DMS 273 treated with DMSO at 0.1 percent for 48 hours (cell line): ENCODE measurements around the gene GABARAP.
A peak's percentile ranks its signal among the peaks of the same experiment; 100 is the strongest.

Experiments used
- DNase-seq: peaks from one replicate; lab custom pipeline; 2025; lab: John Stamatoyannopoulos, UW

The GABARAP gene

DNA sequence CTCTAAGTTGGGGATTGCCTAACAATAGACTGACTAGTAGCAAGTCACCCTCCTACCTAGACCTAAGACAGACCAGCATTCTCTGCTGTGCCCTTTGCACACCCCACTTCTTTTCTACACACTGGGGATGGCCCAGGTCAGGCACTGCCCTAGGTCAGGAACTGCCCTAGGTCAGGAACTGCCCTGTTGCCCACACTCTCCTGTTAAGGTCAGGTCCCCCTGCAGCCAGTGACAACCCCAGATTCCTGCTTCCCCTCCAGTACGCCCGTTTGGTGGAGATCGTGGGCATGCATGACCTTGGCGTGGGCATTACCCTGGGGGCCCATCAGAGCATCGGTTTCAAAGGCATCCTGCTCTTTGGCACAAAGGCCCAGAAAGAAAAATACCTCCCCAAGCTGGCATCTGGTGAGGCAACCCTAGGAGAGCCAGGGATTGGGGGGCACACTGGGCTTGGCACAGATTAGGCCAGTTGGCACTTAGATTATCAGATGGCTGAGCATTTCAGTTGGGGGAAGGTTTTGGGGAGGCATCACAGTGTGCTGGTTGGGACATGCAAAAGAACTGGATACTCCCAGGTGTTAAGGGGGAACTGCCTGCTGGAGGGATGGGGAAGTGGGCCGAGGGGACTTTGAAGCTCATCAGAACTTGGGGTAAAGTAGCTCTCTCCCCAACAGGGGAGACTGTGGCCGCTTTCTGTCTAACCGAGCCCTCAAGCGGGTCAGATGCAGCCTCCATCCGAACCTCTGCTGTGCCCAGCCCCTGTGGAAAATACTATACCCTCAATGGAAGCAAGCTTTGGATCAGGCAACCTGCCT lies 20.8 kb downstream of the GABARAP start:
- no peak for DNase-seq

DNA sequence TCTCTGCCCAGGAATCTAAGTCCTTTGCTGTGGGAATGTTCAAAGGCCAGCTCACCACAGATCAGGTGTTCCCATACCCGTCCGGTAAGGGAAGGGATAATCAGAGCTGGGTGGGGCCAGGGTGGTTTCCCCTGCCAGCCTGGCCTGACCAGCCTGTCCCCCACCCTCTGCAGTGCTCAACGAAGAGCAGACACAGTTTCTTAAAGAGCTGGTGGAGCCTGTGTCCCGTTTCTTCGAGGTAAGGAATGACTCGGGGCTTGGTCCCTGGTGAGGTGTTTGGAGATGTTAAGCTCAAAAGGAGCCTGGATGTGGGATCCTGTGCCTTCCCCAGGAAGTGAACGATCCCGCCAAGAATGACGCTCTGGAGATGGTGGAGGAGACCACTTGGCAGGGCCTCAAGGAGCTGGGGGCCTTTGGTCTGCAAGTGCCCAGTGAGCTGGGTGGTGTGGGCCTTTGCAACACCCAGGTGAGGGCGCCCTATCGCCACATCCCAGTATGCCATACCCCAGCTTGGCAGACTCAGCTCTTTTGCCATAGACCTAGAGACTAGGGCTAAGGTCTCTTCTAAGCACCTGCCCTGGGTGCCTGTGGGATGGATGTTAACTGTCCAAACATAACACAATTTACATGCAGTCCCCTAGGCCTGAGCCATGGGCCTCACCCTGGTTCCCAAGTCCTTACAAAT lies 21.5 kb downstream of the GABARAP start:
- DNase-seq, result peak; percentile 16

DNA sequence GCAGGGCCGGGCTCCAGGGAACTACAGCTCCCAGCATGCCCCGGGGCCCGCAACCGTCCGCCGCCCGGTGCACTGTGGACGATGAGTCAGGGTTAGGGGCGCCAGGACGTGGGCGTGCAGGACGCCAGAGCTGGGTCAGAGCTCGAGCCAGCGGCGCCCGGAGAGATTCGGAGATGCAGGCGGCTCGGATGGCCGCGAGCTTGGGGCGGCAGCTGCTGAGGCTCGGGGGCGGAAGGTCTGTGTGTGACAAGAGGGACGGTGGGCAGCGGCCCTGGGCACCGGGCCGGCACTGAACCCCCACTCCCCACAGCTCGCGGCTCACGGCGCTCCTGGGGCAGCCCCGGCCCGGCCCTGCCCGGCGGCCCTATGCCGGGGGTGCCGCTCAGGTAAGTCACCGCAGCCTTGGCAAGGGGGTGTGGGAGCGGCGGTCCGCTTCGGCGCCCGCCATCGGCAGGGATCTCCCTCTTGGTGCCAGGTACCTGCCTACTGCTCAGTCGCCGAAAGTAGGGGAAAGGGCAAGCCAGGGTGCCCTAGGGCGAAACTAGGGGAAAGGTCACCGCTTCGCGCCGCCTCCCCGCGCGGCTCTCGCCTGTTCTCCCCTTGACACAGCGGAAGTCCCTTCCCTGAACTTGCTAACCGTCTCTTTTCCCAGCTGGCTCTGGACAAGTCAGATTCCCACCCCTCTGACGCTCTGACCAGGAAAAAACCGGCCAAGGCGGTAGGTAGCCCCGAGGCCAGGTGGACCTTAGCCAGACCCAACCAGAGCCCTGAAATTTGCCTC lies 22.2 kb downstream of the GABARAP start, which contains the start of the genes ACADVL and DLG4:
Gene ACADVL (plus strand): TSS at position 127 of the 781 bp plus-strand sequence. CDS start 47 bp downstream, at position 174.
Gene DLG4 (minus strand): TSS at position 25 of the 781 bp plus-strand sequence.
- DNase-seq, result no peak

- DNase-seq, result no peak
Measured at GRCh38 chr17:7219229-7219811, 22.9 kb downstream of the GABARAP start.

DNA sequence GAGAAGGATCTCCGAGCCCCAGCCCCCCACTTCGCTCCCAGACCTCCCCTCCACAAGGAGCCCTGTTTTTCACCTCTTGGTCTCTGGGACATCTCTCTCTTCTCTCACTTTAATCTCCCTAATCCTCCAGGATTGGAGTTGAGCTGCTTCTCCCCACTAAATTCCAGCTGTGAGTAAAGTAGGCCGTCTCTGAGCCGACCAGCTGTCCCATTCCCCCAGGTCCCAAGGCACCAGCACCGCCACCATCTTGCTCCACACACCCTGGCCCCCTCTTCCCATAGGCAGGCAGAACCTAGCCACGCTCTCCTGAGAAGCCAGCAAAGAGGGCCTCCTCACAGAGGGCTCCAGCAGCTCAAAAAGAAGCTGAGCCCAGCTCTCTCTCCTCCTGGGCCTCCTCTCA lies 23.5 kb downstream of the GABARAP start:
- no peak for DNase-seq

DNA sequence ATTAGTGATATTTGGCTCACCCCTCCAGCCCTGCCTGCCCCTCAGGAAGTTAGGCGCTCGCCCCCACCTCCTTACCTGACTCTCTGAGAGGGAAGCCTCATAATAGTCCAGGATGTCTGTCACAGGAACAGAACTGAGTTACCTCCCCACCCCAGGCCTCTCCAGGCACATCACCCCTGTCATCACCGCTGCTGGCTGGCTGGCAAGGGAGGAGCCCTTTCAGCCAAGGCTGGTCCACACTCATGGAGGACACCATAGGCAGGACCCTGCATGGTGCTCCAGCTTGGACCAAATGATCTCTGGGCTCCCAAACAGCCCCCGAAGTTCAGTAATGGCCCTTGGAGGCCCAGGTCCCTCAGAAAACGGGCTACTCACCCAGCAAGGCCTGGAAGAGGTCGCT lies 24.1 kb downstream of the GABARAP start:
- no peak for DNase-seq

DNA sequence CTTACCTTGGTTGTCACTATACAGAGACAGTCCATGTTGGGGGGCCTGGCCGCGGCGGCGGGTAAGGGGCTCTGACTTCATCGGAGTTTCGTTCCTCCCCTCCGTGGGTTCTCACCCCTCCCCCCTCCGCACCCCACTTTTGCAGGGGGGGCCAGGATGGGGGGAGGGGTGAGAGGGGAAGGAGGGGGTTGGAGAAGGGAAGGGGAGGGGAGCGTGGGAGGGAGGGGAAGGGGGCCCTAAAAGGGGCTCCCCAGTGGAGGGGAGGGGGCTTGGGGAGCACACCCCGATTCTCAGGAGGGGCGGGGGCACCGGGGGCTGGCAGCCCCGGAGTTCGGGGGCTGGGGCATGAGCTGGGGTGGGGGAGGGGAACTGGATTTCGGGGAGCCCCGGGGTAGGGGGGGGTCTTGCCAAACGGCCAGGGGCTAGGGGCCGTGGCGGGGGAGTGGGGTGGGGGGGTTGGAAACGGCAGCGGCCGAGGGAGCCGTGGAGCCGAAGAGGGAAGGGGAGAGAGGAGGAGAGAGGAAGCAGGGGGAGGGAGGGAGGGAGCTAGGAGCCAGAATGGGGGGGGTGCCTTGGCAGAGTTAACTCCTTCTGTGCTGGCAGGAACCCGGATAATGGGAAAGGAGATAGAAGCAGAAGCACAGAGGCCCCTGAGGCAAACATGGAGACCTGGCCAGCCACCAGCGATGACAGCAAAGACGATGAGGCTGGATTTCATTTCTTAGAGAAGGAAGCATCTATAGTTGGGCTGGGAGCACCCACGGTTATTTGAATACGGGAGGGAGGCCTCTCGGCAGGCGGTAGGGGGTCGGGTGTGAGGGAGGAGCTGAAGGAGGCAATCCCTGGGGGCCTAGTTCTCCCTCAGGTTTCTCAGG lies 24.9 kb downstream of the GABARAP start:
- DNase-seq, result no peak

GRCh38 chr17:7216242-7217112 lies 25.8 kb downstream of the GABARAP start:
- DNase-seq, result no peak

GRCh38 chr17:7215652-7216180 lies 26.5 kb downstream of the GABARAP start:
- no peak for DNase-seq

GRCh38 chr17:7215136-7215638 lies 27.1 kb downstream of the GABARAP start:
- no peak for DNase-seq

GRCh38 chr17:7214300-7215135 lies 27.7 kb downstream of the GABARAP start:
- peak; percentile 86 for DNase-seq

DNA sequence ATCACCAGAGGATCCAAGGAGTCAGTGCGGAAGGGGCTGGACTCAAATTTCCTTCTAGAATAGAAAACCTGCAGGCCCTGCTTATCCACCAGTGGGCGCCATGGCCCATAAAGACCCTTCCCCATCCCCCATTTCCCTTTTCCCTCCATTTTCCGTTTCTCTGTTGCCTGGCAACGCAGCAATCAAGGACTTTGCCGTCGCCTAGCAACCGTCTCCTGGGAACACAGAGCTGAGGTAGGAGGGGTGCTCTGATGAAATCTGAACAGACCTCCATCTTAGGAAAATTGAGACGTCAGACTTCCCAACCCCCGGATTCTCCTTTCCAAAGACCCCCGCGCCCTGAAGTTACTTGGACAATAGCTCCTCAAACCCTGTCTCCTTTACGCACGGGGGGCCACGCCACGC lies 28.4 kb downstream of the GABARAP start:
- DNase-seq, result peak; percentile 78

DNA sequence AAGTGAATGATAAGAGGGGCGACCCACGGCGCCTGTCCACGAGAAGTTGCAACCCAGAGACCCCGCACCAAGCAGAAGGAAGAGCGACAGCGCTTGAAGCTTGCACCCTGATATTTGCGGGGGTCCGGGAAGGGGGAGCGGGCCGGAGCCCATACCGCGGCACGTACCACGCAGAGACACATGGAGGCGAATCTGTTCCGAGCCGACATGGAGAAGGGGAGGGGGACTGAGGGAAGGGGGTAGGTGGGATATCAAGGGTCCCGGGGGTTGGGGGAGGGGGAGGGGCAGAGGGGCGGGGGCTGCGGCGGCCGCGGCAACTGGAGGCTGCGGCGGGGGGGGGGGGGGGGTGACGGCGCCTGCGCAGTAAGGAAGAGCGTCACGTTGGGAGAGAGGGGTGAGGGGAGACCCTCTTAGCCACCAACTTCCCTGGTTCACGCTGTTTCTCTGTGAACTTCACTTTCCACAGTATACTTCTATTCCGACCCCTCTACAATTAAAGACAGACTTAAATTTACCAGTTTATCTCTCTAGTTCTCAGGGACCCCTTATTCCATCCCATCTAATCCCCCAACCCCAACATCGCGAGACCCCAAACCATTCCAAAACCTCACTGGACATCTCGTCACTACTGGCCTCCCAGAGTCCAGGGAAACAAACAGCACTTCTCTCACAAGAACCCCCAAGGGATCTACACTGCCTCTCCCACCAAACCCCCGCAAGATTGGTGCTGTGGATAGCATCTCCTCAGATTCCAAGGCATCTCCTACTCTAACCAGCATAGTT lies 30.6 kb downstream of the GABARAP start:
- no peak for DNase-seq

DNA sequence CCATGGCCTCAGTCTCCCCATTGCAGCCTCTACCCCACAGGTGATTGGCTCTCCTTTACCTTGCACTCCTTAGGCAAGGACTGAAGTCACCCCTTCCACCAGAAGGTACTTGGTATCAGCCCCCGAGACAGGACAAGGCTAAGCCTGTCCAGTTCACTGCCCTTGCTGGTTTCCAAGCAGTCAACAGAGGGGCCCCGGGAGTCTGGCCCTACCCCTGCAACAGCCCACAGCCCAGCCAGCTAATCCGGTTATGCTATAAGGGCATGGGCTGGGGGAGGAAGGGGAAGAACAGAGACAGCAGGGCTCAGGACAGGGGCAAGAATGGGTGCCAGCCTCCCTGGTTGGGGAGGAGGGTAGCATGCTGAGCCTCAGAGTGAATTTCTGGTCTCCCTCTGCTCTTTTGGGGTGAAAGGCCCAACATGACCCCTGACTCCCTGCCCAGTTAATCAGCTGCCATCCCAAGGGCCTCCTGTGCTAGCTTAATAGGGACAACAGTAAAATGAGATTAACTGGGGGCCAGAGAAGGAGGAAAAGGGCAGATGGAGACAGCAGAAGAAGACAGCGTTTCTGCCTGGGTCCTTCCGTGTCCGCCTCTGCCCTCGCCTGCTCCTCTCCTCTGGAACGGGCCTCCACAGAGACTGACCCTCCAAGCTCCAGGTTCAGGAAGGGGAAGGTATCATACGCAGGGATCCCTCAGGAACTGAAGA lies 33.3 kb downstream of the GABARAP start:
- no peak for DNase-seq

DNA sequence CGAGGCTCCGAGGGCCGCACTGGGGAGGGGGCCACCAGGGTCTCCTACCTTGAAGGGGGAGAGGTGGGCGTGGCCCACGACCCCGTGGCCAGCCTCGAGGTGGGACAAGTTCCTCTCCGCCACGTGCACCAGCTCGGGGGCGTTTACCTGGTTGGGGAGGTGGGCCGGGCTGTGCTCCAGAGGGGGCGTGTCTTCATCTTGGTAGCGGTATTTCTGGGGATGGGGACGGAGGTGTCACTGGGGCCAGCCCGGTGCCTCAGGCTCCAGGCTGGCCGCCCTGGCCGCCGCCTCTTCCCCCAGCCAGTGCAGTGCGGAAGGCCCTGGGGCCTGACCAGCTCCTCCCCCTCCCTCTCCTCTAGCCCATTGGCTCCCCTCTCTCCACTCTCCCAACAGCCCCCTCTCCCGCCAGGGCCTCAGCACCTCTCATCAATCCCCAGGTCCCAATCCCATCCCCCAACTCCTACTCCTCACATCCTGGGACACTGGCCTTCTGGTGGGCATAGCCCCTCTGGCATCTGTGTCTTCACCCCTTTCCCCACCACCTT lies 34.1 kb downstream of the GABARAP start:
- DNase-seq, result no peak

- DNase-seq, result no peak
Measured at GRCh38 chr17:7207120-7208001, 34.9 kb downstream of the GABARAP start.
